ENCODE results near the gene TRIM7.

Gene TRIM7

DNA sequence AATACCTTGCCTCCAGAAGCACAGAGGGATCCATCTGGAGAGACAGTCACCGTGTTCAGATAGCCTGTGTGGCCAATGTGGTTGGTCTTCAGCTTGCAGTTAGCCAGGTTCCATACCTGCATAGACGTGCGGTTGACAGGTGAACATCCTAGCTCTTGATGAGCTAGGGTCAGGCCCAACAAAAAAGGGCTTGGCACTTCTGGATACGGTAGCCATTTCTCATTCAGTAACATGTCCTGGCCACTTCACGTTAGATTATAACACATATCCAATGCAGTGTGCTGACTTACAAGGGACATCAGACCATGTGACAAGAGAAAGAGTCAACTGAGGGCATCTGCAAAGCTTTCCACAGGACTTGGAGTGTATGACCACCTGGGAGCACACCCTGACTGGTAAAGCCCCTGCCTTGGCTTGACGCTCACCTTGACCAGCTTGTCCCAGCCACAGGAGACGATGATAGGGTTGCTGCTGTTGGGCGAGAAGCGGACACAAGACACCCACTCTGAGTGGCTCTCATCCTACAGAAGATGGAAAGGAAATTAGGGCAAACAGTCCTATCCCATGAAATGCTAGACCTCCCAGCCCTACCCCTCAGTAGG is 34.2 kb upstream of the TRIM7 start:
- no peak overlapping the region for H3K27ac ChIP-seq
- peaks cover 15% of the 10 kb centered on the region for H3K4me1 ChIP-seq
- no peaks in the 10 kb centered on the region for H3K27me3 ChIP-seq (ENCODE audit: control insufficient read depth, insufficient read depth, low read length)
- H2AFZ ChIP-seq = no peak overlapping the region
- H3K36me3 ChIP-seq (ENCODE audit: control insufficient read depth, insufficient read depth, low read length) = no peaks in the 10 kb centered on the region
- TF ChIP-seq, protein P1, sequence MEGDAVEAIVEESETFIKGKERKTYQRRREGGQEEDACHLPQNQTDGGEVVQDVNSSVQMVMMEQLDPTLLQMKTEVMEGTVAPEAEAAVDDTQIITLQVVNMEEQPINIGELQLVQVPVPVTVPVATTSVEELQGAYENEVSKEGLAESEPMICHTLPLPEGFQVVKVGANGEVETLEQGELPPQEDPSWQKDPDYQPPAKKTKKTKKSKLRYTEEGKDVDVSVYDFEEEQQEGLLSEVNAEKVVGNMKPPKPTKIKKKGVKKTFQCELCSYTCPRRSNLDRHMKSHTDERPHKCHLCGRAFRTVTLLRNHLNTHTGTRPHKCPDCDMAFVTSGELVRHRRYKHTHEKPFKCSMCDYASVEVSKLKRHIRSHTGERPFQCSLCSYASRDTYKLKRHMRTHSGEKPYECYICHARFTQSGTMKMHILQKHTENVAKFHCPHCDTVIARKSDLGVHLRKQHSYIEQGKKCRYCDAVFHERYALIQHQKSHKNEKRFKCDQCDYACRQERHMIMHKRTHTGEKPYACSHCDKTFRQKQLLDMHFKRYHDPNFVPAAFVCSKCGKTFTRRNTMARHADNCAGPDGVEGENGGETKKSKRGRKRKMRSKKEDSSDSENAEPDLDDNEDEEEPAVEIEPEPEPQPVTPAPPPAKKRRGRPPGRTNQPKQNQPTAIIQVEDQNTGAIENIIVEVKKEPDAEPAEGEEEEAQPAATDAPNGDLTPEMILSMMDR (IDR thresholded peaks at IDR 0.05) = no peak
- no peak overlapping the region for H3K9ac ChIP-seq
- no peaks in the 10 kb centered on the region for H3K9me3 ChIP-seq (ENCODE audit: control insufficient read depth, low read length)
- peaks cover 41% of the 10 kb centered on the region for H3K79me2 ChIP-seq
- no peak overlapping the region for H3K4me2 ChIP-seq (ENCODE audit: low read length)
- H3K4me3 ChIP-seq (ENCODE audit: low read depth, low read length) = no peak overlapping the region

DNA sequence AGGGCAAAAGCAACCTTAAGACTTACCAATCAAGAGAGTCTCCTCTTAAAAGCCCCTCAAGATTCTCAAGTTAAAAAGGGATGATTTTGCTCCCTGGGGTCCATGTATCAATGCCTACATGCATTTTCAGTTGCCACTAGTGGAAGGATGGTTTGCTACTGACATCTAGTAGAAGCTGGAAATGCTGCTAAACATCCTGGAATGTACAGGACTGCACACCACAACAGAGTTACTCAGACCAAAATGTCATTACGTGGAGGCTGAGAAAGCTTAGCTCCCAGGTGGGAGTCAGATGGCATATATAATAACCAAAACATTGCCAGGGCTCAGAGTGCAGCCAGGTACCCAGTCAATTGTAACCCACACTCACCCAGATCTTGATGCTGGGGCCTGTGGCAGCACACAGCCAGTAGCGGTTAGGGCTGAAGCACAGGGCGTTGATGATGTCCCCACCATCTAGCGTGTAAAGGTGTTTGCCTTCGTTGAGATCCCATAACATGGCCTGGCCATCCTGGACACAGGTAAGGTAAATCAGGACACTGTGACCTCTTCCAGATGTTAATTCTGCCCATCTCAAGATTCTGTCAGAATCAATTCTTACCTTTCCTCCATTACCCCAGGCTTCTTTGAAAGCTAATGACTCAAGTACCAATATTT is 32.9 kb upstream of the TRIM7 start:
- TF ChIP-seq, protein P1 (IDR thresholded peaks at IDR 0.05) = no peak
- H3K79me2 ChIP-seq = peaks cover 34% of the 10 kb centered on the region
- H3K9me3 ChIP-seq (ENCODE audit: control insufficient read depth, low read length) = no peaks in the 10 kb centered on the region
- no peak overlapping the region for H2AFZ ChIP-seq
- H3K27ac ChIP-seq = no peak overlapping the region
- no peaks in the 10 kb centered on the region for H3K27me3 ChIP-seq (ENCODE audit: control insufficient read depth, insufficient read depth, low read length)
- peaks cover 15% of the 10 kb centered on the region for H3K4me1 ChIP-seq
- H3K36me3 ChIP-seq (ENCODE audit: control insufficient read depth, insufficient read depth, low read length) = no peaks in the 10 kb centered on the region
- no peak overlapping the region for H3K4me2 ChIP-seq (ENCODE audit: low read length)
- no peak overlapping the region for H3K4me3 ChIP-seq (ENCODE audit: low read depth, low read length)
- H3K9ac ChIP-seq = no peak overlapping the region

DNA sequence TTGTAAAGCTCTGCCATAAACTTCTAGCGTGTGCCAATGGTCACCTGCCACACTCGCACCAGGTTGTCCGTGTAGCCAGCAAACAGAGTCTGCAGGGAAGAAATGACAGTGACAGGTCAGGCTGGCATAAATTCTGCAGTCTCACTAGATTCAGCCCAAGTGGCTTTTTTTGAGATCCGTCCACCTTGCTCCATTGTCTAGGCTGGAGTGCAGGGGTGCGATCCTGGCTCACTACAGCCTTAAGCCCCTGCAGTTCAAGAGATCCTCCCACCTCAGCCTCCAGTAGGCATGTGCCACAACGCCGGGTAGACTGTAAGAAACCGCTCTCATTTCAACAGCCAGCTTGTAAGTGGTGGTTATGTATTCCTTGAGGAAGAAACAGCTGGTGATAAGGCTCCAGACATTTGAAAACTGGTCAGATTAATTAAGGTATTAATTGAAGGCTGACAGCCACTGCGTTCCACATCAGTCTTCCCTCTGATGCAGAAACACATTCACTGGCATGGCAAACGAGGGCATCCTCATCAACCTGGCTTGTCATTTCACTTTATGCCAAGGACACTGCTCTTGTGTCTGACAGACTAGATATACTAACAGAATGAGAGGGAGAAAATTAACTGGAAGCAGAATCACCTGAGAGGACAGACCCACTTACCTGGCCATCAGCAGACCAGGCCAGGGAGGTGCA is 32.1 kb upstream of the TRIM7 start:
- H3K4me1 ChIP-seq = peaks cover 13% of the 10 kb centered on the region
- H3K27ac ChIP-seq = no peak overlapping the region
- no peak overlapping the region for H3K9ac ChIP-seq
- H2AFZ ChIP-seq = no peak overlapping the region
- H3K4me3 ChIP-seq (ENCODE audit: low read depth, low read length) = no peak overlapping the region
- H3K4me2 ChIP-seq (ENCODE audit: low read length) = no peak overlapping the region
- H3K36me3 ChIP-seq (ENCODE audit: control insufficient read depth, insufficient read depth, low read length) = no peaks in the 10 kb centered on the region
- no peaks in the 10 kb centered on the region for H3K9me3 ChIP-seq (ENCODE audit: control insufficient read depth, low read length)
- H3K27me3 ChIP-seq (ENCODE audit: control insufficient read depth, insufficient read depth, low read length) = no peaks in the 10 kb centered on the region
- TF ChIP-seq, protein P1 (IDR thresholded peaks at IDR 0.05) = no peak
- H3K79me2 ChIP-seq = peaks cover 26% of the 10 kb centered on the region

DNA sequence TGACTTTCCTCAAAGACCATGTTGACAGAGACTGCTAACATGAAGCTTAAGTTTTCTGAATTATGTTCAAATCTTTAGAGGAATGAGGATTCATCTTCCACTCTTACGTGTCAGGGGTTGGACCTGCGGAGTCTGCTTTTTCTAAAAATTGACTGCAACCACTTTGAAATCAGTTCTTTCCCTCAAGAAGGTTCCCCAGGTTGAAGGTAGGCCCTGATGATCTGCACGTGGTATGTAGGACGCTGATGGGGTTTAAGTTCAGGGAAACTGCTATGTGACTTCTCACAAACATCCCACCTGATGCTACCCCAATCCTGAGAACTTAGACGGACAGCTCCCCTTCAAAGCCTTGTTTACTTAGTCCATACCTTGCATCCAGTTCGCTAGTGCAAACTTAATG is 31.5 kb upstream of the TRIM7 start:
- H2AFZ ChIP-seq = no peak overlapping the region
- H3K79me2 ChIP-seq = peaks cover 20% of the 10 kb centered on the region
- no peaks in the 10 kb centered on the region for H3K9me3 ChIP-seq (ENCODE audit: control insufficient read depth, low read length)
- no peaks in the 10 kb centered on the region for H3K36me3 ChIP-seq (ENCODE audit: control insufficient read depth, insufficient read depth, low read length)
- no peak overlapping the region for H3K4me3 ChIP-seq (ENCODE audit: low read depth, low read length)
- no peaks in the 10 kb centered on the region for H3K27me3 ChIP-seq (ENCODE audit: control insufficient read depth, insufficient read depth, low read length)
- H3K27ac ChIP-seq = no peak overlapping the region
- TF ChIP-seq, protein P1 (IDR thresholded peaks at IDR 0.05) = no peak
- no peak overlapping the region for H3K4me2 ChIP-seq (ENCODE audit: low read length)
- H3K4me1 ChIP-seq = peaks cover 8% of the 10 kb centered on the region
- no peak overlapping the region for H3K9ac ChIP-seq
